GM18511 (cell line): ENCODE data around the gene STX4.

Experiments used
- ATAC-seq: cut with Tn5 transposase; IDR thresholded peaks from one replicate; pipeline ENCODE4 v1.9.1; 2021; ENCODE audit warnings: mild to moderate bottlenecking, moderate library complexity; ENCODE audit not compliant: unreplicated experiment

Gene STX4

DNA sequence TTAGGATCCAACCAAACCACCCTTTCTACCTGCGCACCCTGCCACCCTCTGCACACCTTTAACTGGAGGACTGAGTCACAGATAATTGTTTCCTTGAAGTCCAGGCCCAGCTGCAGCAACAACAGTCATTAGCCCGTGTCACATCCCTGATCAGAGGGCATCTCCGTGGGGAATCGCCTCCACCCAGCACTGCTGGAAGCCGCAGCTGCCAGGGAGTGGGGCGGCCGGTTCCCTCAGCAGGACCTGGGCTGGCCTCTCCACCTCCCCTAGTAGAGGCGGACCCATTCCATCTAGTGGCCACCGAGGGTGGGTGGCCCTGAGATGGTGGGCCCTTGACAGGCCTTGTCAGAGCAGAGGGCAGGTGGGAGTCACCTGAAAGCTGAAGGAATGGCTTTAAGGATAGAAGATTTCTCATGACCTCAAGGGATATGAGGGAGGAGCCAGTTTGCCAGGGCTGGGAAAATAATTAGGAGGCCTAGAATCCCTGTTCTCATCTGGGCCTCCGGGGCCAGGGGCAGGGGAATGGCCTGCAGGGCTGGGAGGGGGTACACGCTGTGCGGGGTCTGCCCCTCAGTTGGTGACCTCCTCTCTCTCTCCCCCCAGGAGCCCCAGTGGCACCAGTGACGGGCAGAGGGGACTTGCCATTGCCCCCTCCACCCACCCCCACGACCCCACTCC lies 49.1 kb downstream of the STX4 start:
- no peak for ATAC-seq

DNA sequence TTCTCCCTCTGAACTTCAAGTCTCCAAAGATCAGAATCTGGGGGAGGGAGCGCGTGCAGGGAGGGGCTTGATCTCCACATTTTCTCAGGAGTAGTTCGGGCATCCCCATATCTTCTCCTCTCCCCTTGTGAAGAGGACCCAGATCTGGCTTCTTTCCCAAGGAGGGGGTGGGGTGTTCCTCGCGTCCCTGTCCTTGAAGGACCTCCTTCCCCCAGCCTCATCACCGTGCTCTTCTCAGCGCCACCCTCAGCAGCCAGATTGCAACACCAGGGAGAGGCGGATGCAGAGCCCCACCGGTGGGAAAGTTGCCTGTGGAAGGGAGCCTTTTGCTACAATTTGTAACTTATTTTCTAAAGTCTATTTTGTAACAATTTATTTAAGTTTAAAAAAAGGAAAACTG lies 49.7 kb downstream of the STX4 start:
- ATAC-seq, result no peak

DNA sequence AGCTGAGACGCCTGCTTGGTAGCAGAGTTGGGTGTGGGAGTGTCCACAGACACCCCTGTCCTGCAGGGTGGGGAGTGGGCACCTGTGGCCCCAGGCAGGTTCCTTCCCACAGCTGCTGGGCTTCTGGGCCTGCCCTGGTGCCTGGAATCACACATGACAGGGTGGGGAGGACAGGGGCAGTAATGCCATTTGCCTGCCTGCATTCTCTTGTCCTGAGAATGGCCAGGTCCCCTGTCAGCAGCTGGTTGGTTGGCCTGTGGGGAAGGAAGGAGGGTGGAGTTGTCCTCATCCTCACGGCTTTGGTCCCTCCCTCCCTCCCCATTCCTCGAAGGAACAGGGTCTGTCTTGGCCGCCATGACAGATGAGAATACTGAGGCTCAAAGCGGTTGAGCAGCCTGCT lies 50.2 kb downstream of the STX4 start:
- ATAC-seq, result no peak

DNA sequence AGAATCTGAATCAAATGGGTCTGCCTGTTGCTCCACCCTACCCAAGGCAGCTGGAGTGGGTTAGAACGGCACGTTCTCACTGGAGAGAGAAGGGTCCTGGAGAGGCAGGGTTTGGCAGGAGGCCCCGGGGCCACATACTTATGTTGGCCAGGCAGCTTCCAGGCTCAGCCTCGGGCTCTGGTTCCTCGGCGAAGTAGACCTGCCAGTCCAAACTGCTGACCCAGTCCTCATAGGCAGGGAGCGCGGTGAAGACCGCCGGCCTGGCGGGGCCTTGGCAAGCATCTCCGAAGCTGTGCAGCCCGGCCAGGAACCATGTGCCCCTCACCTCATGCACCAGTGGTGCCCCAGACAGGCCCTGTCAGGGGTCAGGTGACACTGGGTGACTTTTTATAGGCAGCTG lies 50.6 kb downstream of the STX4 start:
- no peak for ATAC-seq

DNA sequence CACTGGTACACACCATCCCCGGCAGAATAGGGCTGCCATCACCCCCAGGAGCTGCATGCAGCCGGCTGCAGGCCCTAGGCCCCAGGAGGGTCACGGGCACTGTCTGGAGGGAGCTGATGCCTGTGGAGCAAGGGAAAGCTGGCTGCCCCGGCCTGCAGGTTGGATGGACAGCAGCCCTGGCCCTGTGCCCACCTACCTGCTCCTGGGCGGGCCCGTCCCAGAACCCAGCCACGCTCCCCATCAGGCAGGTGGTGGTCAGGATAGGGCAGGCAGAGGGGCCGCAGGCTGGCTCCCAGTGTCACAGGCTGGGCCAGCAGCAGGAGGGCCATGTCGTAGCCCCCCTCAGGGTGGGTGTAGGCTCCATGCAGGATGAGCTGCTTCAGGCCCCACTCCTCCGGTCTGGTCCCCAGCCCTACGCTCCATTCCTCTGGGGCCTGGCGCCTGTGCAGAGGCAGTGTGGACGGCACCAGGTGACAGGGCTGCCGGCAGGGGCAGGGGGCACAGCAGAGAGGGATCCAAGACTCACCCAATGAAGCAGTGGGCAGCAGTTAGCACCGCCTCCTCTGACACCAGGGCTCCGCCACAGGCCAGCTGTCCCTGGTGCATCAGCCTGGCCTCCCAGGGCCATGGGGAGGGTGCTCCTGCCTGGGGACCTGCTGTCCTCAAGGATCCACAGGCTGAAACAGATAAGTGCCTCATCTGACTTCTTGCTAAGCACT lies 51.4 kb downstream of the STX4 start:
- no peak for ATAC-seq

DNA sequence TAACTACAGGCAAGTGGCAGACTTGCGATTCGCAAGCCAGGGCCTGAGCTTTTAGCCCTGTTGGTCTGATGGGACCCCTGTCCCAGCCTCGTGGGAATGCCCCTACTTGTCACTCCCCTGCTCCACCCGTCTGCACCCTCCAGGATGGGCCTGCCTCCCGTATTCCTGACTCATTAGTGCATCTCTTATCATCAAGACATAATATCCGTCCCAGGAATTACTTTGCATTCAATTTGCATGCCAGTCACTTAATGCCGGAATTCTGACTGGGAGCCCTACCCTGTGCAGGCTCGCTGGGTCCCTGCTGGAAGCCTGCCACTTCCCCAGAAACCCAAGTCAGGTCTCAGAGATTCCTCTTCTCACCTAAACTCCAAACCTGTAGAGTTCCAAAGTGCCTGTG lies 52.1 kb downstream of the STX4 start:
- ATAC-seq, result no peak

DNA sequence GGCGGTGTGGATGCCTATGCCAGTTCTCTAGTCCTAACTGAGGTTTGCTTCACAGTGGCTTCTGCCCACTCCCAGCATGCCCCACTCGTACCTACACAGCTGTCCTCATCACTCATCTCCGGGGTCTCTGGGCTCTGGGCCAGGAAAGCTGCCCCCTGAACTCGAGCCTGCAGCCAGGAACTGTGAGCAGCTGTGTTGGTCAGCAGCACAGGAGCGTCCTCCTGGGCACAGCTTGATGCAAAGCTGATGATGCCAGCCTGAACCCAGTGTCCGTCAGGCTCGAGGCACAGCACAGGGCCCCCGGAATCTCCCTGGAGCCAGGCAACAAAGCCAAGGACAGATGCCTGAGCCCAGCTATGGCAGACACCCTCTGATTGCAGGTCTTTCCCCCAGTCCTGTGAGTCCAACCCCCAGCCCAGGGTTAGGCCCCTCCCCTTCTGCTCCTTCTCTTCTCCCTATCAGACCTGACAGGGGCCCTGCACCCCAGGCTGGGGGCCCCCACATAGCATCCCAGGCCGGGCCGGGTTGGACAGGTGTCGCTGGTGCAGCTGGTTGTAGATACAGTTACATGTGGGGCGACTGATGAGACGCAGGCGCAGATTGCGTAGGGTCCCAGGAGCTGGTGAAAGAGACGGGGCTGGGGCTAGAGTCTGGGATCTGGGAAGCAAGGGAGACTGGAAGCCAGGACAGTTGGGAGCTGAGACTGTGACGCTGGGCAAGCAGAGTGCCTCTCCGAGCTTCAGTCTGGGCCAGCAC lies 52.7 kb downstream of the STX4 start:
- no peak for ATAC-seq

DNA sequence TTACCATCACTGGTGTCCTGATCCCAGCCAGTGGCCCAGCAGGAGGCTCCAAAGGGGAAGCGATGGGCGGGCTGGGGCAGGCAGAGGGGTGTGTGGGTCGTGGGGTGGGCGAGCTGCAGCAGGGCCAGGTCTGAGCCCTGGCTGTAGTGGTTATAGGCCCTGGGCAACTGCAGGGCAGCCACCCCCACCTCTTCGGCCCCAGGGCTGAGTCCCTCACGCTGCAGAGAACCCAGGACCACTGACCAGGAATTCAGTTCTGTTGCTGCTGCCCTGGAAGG lies 53.2 kb downstream of the STX4 start:
- no peak for ATAC-seq

DNA sequence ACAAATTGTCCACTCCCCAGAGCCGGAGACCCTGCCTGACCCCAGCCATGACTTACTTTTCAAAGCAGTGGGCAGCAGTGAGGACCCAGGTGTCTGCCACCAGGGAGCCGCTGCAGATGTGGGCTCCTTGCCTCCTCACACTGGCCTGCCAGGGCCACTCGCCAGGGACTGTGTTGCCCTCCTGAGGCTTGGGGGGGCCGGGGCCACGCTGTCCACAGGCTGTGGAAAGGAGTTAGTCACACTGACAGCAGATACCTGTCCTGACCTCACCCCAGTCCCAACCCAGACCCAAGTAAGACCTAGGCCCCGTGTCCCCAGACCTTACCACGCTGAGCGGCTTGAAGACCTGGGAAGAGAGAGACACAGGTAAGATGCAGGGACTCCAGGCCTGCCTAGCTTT lies 54.1 kb downstream of the STX4 start:
- ATAC-seq, result no peak

DNA sequence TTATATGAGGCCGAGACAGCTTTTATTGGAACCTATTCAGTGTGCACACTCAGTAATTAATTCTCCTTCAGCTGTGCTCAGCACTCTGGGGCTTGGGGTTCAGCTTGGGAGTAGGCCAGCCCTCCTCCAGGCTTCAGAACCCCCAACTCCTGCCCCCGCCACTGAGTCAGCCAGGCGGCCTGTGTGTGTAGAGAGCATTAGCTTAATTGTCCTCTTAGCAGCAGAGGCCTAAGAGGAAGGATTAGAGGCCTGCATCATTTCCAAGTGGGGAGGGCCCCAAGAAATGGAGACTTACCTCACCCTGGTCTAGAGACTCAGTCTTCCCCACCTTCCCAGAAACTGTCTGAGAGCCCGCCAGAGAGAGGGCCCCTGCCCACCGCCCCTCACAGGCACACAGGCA lies 54.6 kb downstream of the STX4 start:
- ATAC-seq, result no peak

DNA sequence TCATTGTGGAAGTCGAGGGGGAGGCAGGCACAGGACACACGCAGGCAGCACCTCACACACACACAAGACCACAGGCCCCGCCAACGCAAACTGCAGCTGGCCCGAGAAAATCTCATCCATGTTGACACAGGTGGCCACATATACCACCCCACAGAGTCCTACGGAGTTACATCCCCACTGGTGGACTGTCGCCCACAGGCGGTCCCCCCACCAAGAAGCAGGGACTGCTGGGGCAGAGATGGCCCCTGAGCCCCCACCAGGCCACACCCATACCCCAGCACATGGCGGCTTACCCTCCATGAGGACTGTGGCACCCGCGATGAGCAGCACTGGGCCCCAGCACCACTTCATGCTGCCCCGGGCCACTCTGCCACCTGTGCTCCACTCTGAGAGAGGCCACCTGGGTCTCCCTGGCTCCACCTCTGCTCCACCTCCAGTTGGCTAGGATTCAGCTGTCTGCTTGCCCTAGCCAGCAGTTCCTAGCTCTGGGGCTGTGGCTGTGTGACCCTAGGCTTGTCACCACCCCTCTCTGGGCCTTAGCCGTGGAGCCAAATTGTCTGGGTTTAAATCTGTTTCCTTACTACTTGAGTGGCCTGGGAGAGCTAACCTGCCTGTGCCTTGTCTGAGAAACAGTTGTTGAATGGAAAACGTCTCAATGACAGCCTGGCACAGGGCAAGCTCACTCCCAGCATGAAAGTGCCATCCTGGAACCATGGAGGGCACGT lies 55.3 kb downstream of the STX4 start, which contains the start of gene PRSS53:
PRSS53 (minus strand) TSS at position 485 of the 725 bp plus-strand sequence; CDS start at position 351, 134 bp downstream.
- no peak for ATAC-seq

DNA sequence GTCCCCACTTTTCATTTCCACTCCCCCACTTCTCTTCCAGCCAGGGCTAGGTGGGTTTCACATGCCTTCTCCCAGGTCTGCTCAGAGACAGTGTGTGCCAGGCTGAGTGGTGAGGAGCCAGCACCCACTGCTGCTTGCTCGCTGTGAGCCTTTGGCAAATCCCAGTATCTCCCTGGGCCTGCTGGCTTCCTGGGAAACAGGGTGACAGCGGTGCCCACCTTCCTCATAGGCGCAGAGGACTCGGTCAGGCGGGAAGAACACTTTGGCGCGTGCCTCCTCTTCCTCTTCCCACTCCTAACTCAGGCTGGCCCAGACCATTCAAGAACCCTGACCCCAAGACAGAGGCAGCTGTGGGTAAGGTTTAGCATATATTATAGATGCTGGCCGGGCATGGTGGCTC lies 55.8 kb downstream of the STX4 start:
- no peak for ATAC-seq
